ENCODE measurements around the gene COG5.

DNA sequence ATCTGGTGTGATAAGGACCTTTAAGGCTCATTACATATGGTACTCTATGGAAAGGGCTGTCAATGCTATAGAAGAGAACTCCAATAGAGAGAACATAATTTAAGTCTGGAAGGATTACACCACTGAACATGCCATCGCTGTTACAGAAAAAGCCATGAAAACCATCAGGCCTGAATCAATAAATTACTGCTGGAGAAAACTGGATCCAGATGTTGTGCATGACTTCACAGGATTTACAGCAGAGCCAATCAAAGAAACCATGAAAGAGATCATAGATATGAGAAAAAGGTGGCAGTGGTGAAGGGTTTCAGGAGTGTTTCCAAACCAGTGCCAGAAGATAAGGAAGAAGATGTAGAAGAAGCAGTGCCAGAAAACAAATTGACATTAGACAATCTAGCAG lies 112.8 kb downstream of the COG5 start:
- no peak for TF ChIP-seq CHD2 (IDR thresholded peaks at IDR 0.05; ENCODE audit: low read depth, low read length)
- TF ChIP-seq, protein P1, sequence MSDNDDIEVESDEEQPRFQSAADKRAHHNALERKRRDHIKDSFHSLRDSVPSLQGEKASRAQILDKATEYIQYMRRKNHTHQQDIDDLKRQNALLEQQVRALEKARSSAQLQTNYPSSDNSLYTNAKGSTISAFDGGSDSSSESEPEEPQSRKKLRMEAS (CRISPR knock-in tag; IDR thresholded peaks at IDR 0.05): no peak
- TF ChIP-seq ZBTB17 (CRISPR knock-in tag; IDR thresholded peaks at IDR 0.05): no peak
- no peak for TF ChIP-seq CREM (IDR thresholded peaks at IDR 0.05; ENCODE audit: low read depth)
- no peak for TF ChIP-seq TCF7 (IDR thresholded peaks at IDR 0.05; ENCODE audit: borderline replicate concordance)
- TF ChIP-seq CTCF (IDR thresholded peaks at IDR 0.05 in 2 of 3, conservative IDR thresholded peaks at IDR 0.05 in 1 of 3; ENCODE audit: insufficient read depth in 2 of 3, low read depth in 1 of 3, low read length in 3 of 3): no peak
- no peak for TF ChIP-seq ETV6 (IDR thresholded peaks at IDR 0.05; ENCODE audit: borderline replicate concordance in 1 of 2, low read depth in 2 of 2, low read length in 1 of 2)
- TF ChIP-seq ETV6 (CRISPR knock-in tag; IDR thresholded peaks at IDR 0.05; ENCODE audit: borderline replicate concordance): no peak
- TF ChIP-seq BHLHE40 (IDR thresholded peaks at IDR 0.05; ENCODE audit: low read length): no peak
